Stimulated activated effector memory CD8-positive, alpha-beta T cell treated with anti-CD3 and anti-CD28 coated beads, Interleukin-12 subunit alpha, Interleukin-12 subunit beta, amount 100 ng/mL, for 72 hours (primary cell): Measurements from ENCODE around the gene CX3CR1.

Experiments used
- ATAC-seq: fragments of 150-1000 bp; cut with Tn5 transposase; 2 replicates; pipeline ENCODE4 v1.10.0; 2021
- DNase-seq, 2 donors: peaks; one replicate each; pipeline ENCODE4 v3.0.0; 2021 to 2022; ENCODE audit warnings: low spot score in 2 of 2
- H3K27ac Mint-ChIP-seq: one replicate; pipeline ENCODE4 v1.8.0; 2022; ENCODE audit warnings: mild to moderate bottlenecking, mixed read lengths
- H3K36me3 Mint-ChIP-seq: one replicate; pipeline ENCODE4 v1.8.0; 2022; ENCODE audit warnings: mild to moderate bottlenecking, mixed read lengths
- H3K4me1 Mint-ChIP-seq: one replicate; pipeline ENCODE4 v1.8.0; 2022; ENCODE audit warnings: mixed read lengths
- H3K4me3 Mint-ChIP-seq: one replicate; pipeline ENCODE4 v1.8.0; 2022; ENCODE audit warnings: mild to moderate bottlenecking, mixed read lengths
- H3K9me3 Mint-ChIP-seq: one replicate; pipeline ENCODE4 v1.8.0; 2022; ENCODE audit warnings: mixed read lengths

CX3CR1 gene

DNA sequence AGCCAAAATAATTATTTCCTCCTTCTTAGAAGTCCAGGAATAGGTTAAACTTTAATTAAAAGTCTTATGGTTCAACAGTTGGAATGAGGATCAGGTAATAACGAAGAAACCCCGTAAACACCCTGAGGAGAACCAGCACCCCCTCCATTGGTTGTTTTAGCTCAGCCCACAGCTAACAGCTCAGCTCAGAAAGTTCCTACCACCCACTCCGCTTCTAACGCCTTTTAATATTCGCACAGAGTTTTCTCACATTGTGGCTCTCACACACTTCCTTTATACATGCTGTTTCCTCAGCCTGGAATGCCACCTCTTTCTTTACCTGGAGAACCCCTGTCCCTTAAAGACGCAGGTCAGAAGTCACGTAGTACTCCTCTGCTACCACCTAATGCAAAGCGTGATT is 17.0 kb downstream of the CX3CR1 start:
- peak overlapping the region; percentile 40 for H3K4me3 Mint-ChIP-seq
- peaks cover 5% of the 10 kb centered on the region for H3K9me3 Mint-ChIP-seq
- peaks cover 73% of the 10 kb centered on the region for H3K4me1 Mint-ChIP-seq
- H3K36me3 Mint-ChIP-seq: peaks cover 11% of the 10 kb centered on the region
- no peak for ATAC-seq
- DNase-seq: no peak
- H3K27ac Mint-ChIP-seq: peak overlapping the region; percentile 15

DNA sequence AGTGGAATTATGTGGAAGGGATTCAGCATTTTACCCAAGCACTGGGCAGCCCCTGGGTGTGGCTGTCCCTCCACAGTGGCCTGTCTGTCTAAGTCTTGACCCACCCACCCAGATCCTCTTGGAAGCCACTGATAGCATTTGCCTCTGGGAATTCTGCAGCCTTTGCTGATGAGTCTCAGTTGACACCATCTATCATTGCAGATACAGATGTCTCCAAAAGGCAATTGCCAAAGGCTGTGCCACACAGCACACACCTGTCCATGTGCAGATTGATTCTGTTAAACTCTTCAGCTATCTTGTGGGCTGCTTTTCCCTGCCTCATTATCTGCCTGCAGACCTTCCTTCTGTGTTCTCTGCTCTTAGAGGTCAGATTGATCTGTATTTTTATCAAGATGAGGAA is 18.1 kb downstream of the CX3CR1 start:
- Mint-ChIP-seq H3K4me1 (peaks cover 75% of the 10 kb centered on the region), H3K9me3 (peaks cover 5% of the 10 kb centered on the region), H3K27ac (no peak overlapping the region), H3K4me3 (no peak overlapping the region), H3K36me3 (peaks cover 7% of the 10 kb centered on the region)
- DNase-seq: no peak
- ATAC-seq: no peak

DNA sequence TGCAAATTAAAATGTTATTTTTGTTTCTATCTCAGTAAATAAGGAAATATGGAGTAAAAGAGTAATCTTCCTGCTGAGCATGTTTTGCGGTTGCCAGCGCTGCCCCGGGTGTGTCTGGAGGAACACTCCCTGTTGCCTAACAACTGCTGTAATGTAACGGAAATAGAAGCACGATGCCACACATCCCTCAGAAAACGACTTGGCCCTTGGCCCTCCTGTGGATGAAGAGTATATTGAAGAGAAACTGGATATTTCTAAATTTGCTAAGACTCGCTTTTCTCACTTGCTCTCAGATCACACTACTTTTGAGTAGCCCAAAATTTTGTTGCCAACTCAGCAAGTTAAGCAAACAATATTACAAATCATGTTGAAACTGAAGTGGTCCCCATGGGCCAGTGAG is 18.9 kb downstream of the CX3CR1 start:
- peak; percentile 86 for ATAC-seq
- no peak for DNase-seq
- H3K36me3 Mint-ChIP-seq: peaks cover 7% of the 10 kb centered on the region
- peaks cover 4% of the 10 kb centered on the region for H3K9me3 Mint-ChIP-seq
- peak overlapping the region; percentile 15 for H3K4me3 Mint-ChIP-seq
- peak overlapping the region; percentile 60 for H3K27ac Mint-ChIP-seq
- H3K4me1 Mint-ChIP-seq: peaks cover 75% of the 10 kb centered on the region

DNA sequence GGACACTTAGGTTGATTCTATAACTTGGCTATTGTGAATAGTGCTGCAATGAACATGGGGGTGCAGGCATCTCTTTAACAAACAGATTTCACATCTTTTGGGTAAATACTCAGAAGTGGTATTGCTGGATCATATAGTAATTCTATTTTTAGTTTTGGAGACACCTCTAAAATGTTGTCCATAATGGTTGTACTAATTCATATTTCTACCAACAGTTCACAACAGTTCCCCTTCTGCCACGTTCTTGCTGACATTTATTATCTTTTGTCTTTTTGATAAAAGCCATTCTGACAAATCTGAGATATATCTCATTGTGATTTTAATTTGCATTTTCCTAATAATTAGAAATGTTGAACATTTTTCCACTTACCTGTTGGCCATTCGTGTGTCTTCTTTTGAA is 19.5 kb downstream of the CX3CR1 start:
- no peaks in the 10 kb centered on the region for H3K9me3 Mint-ChIP-seq
- peaks cover 75% of the 10 kb centered on the region for H3K4me1 Mint-ChIP-seq
- DNase-seq: no peak
- H3K27ac Mint-ChIP-seq: no peak overlapping the region
- ATAC-seq: no peak
- no peak overlapping the region for H3K4me3 Mint-ChIP-seq
- H3K36me3 Mint-ChIP-seq: peaks cover 3% of the 10 kb centered on the region

DNA sequence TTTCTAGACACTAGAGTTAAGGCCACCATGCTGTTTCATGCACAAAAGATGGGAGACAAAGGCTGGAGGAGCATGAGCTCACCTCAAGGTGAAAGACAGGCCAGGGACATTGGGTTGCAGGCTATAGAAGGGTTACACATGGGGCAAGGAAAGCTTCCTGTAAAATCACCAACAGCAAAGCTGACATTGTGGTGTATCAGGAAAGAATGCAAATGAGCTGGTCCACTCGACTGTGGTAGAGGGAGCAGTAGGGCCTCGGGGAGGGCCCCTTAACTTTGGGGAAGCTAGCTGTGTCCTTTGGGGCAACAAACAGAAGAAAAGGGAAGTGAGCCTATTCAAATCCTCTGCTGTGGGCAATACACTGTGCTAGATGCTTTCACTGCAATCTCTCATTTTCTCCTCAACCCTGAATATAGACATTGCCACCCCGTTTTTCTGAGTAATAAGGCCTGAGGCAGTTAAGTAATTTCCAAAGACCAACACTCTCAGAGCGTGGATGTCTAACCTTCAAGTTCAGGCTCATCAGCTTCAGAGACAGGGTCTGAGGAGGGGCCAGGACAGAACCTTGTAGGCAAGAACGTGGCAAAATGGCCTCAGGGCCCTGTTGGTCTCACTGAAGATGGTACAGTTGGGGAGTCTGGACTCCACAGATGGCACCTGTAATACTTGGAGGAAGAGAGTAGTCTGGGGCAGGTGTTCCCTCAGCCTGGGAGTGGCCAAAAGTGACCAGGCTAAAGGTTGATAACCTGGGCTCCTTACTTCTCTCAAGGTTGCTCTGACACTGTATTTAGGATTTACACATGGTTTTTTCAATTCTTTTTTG is 24.1 kb downstream of the CX3CR1 start:
- peak overlapping the region; percentile 36 for H3K4me3 Mint-ChIP-seq
- DNase-seq: peak in 1 of 2 donors; percentile 44
- peaks cover 77% of the 10 kb centered on the region for H3K4me1 Mint-ChIP-seq
- ATAC-seq: peak; percentile 60
- H3K27ac Mint-ChIP-seq: peak overlapping the region; percentile 18
- H3K36me3 Mint-ChIP-seq: no peaks in the 10 kb centered on the region
- H3K9me3 Mint-ChIP-seq: no peaks in the 10 kb centered on the region

DNA sequence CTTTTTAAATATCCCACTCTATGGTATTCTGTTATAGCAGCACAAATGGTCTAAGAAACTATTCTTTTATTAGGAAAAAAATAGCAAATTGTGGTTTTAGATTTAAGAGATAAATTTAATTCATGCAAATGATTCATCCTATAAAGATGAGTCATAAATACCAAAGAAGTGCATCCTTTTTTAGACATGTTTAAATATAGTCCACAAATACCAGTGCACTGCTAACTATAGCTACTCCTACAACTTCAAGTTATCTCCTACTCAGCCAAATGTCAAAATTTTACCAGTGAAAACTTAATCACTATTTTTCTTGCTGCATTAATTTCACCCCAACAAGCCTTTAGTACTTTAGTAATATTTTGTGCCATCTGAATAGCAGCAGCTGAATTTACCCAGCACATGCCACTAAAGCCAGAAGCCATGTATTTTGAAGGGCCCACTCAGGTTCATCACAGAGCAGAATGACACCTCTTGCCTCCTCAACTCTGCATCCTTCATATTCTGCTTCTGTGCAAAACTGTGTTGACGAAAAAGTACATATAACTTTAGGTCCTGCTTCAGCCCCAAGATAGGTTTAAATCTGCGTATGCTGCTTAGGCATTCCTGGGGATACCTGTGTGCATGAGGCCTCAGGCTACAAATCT is 24.9 kb downstream of the CX3CR1 start:
- ATAC-seq (peak; percentile 49), DNase-seq (peak in 1 of 2 donors; percentile 28)
- Mint-ChIP-seq H3K9me3 (no peaks in the 10 kb centered on the region), H3K36me3 (no peaks in the 10 kb centered on the region), H3K4me3 (peak overlapping the region; percentile 36), H3K27ac (peak overlapping the region; percentile 18), H3K4me1 (peaks cover 80% of the 10 kb centered on the region)

DNA sequence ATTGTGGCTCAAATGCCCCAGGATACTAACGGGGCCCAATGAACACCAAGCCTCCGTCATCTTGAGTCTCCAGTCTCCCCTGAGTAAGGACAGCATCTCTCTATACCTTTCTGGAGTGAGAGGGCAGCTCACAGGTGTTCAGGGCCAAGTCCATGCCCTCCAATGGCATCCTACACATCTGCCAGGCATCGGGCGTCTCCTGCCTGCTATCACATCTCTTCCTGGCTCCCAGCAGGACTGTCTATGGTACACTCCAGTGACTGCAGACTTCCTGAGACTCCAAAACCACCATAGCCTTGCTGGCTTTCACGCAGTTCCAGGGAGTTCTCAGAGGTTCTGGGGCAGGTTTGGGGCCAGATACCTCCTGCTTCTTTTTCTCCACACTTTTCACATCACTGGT is 28.3 kb downstream of the CX3CR1 start:
- no peak overlapping the region for H3K4me3 Mint-ChIP-seq
- peak overlapping the region; percentile 16 for H3K27ac Mint-ChIP-seq
- H3K9me3 Mint-ChIP-seq: no peaks in the 10 kb centered on the region
- H3K36me3 Mint-ChIP-seq: no peaks in the 10 kb centered on the region
- DNase-seq (no peak), ATAC-seq (no peak)
- H3K4me1 Mint-ChIP-seq: peaks cover 62% of the 10 kb centered on the region

DNA sequence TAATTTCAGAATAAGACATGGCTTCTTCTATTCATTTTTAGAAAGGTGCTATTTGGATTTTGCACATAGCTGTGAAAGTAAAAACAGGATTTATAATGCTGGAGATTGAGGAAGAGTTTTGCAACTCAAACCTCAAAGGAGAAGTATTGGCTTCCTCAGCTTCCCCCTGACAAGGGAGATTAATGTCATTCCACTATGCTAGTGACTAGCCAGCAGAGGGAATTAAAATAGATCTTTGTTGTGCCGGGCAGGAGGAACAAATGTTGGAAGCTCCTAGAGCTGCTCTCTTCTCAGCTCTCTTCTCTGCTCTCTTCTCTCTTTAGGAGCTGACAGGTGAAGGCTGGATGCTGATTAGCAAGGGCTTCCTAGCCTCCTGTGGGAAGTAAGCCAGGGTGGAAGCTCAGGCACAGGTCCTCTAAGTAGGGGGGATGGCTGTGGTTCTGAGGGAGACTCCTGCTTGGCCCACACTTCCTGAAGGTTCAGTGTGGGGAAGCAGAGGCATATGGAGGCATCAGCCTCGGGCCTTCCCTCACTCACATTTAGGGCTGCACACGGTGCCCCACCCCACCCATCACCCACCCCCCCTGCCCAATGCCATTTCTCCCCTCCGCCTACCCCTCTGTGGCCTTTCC is 29.6 kb downstream of the CX3CR1 start:
- no peaks in the 10 kb centered on the region for H3K9me3 Mint-ChIP-seq
- no peak overlapping the region for H3K4me3 Mint-ChIP-seq
- H3K27ac Mint-ChIP-seq: peak overlapping the region; percentile 66
- DNase-seq: no peak
- H3K36me3 Mint-ChIP-seq: no peaks in the 10 kb centered on the region
- no peak for ATAC-seq
- H3K4me1 Mint-ChIP-seq: peaks cover 52% of the 10 kb centered on the region

DNA sequence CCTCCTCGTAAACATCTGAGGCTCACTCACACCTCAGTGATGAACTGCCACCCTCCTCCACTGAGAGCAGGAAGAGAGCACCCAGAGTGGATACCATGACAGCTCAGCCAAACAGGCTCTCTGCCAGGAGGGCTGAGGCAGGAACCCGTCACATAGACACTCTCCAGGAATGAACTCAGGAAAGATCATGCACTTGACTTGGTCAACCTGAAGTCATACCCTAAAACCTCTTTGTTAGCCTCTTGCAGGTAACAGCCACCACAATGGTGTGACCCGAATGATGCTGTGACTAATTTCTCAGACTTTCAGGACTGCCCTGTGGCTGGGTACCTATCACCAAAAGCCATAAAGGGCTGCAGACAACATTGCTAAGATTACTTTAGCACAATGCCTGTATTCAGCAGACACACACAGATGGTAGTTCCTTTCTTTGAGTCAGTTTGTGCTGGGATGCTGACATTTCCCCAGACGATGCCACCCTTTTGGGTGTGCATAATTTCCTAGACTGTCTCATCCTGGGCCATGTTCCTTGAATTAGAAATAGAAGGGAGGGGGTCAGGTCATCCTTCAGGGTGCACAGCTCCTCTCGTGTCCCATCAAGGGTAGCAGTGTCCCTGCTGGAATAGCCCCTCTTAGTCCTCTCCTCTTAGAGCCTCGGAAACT is 30.3 kb downstream of the CX3CR1 start:
- peaks cover 47% of the 10 kb centered on the region for H3K4me1 Mint-ChIP-seq
- peak overlapping the region; percentile 66 for H3K27ac Mint-ChIP-seq
- no peaks in the 10 kb centered on the region for H3K36me3 Mint-ChIP-seq
- no peaks in the 10 kb centered on the region for H3K9me3 Mint-ChIP-seq
- DNase-seq: no peak
- no peak overlapping the region for H3K4me3 Mint-ChIP-seq
- ATAC-seq: peak; percentile 85

DNA sequence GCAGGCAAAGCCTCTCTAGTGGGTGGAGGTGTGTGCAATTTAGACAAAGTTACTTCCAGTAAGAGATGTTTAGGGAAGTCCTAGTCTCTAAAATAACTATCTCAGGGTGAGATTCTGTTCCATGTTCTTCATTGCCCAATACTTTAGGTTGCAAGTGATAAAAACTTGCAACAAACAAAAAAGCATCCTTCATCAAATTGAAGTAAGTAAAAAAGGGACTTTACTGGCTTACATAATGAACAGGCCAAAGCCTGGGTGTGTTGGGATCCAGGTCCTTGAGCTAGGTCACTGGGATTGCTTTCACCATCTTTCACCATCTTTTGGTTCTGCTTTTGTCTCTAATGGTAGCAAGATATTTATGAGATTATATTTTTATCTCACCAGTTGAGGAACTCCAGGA is 38.3 kb downstream of the CX3CR1 start:
- Mint-ChIP-seq H3K9me3 (peaks cover 2% of the 10 kb centered on the region), H3K36me3 (no peaks in the 10 kb centered on the region)

DNA sequence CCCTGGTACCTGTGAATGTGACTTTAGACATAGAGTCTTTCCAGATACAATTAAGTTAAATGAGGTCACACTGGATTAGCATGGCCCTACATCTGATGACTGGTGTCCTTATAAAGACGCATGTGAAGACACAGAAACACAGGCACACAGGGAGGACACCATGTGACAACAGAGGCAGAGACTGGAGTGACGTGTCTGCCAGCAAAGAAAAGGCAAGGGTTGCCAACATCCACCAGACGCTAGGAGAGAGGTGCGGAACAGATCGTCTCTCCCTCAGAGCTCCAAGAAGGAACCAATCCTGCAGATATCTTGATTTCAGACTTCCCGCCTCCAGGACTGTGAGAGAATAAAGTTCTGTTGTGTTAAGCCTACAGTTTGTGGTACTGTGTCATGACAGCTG is 42.8 kb downstream of the CX3CR1 start:
- no peak for DNase-seq
- H3K9me3 Mint-ChIP-seq: no peaks in the 10 kb centered on the region
- H3K4me1 Mint-ChIP-seq: peaks cover 40% of the 10 kb centered on the region
- ATAC-seq: no peak
- no peaks in the 10 kb centered on the region for H3K36me3 Mint-ChIP-seq
- peak overlapping the region; percentile 66 for H3K27ac Mint-ChIP-seq
- no peak overlapping the region for H3K4me3 Mint-ChIP-seq

More for the DNA sequence above, 38.3 kb downstream of the CX3CR1 start:
- DNase-seq (no peak), ATAC-seq (no peak)
- Mint-ChIP-seq H3K4me1 (peaks cover 8% of the 10 kb centered on the region), H3K27ac (no peak overlapping the region), H3K4me3 (no peak overlapping the region)

DNA sequence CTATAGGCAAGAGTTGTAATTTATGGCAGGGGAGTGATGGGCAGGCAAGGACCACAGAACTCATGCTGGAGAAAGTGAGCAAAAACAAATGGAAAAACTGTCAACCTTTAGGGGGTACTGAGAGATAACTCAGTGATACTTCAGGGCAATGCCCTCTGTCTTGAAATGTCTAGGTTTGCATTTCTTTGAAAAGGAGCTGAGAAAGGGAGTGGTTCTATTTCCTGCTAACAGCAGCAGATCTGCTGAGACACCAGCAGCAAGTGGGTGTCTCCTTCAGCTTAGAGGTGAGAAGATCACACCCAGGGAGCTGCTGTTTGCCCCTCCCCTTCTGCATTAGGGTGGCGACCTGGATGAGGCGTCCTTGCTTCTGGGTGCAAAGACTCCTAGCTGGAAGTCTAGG is 45.2 kb downstream of the CX3CR1 start:
- H3K9me3 Mint-ChIP-seq: no peaks in the 10 kb centered on the region
- H3K27ac Mint-ChIP-seq: peak overlapping the region; percentile 49
- DNase-seq (no peak), ATAC-seq (peak; percentile 94)
- H3K4me1 Mint-ChIP-seq: peaks cover 44% of the 10 kb centered on the region
- H3K36me3 Mint-ChIP-seq: no peaks in the 10 kb centered on the region
- peak overlapping the region; percentile 52 for H3K4me3 Mint-ChIP-seq

DNA sequence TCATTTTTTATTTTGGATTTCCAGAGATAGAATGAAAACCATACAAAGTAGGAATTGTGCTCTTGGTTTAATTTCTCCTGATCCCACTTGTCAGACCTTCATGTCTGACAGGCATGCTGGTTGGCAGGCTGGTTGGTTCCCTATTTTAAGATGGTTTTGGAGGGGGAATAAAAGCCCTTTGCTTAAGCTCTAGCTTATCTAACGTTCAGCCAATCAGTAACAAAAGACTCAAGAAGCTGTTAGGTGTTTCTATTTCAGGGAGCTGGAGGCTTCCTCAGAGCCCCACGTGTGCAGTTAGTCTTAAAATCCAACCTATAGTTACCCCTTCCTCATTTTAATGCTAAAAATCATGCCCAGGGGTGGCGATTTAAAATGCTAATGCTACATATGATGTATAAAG is 47.0 kb downstream of the CX3CR1 start:
- Mint-ChIP-seq H3K4me1 (peaks cover 39% of the 10 kb centered on the region), H3K36me3 (no peaks in the 10 kb centered on the region), H3K4me3 (peak overlapping the region; percentile 52), H3K9me3 (no peaks in the 10 kb centered on the region), H3K27ac (peak overlapping the region; percentile 49)
- ATAC-seq: no peak
- no peak for DNase-seq

DNA sequence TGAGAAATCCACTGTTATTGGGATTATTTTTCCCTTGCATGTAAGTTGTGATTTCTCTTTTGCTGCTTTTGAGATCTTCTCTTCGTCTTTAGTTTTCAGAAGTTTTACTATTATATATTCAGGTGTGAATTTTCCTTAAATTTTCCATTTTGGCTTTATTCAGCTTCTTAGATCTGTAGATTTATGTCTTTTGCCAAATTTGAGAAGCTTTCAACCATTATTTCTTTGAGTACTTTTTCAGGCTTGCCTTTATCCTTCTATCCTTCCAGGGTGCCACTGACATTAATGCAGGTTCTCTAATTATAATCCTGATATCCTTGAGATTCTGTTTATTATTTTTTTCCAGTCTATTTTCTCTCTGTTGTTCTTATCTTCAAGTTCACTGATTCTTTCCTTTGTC is 49.4 kb downstream of the CX3CR1 start:
- Mint-ChIP-seq H3K36me3 (no peaks in the 10 kb centered on the region), H3K27ac (no peak overlapping the region), H3K4me3 (no peak overlapping the region), H3K9me3 (no peaks in the 10 kb centered on the region), H3K4me1 (peaks cover 42% of the 10 kb centered on the region)
- DNase-seq: no peak
- ATAC-seq: no peak

DNA sequence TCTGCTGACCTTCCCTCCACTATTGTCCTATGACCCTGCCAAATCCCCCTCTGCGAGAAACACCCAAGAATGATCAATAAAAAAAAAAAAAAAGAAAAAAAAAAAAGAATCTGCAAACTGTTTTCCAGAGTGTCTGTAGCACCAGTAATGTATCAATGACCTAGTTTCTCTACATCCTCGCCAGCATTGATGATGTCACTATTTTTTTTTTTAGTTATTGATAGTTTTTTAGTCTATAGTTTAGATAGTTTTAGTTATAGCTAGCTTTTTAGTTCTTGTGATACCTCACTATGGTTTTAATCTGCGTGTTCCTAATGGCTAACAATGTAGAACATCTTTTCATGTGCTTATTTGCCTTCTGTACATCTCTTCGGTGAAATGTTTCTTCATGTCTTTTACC is 51.3 kb downstream of the CX3CR1 start:
- DNase-seq: no peak
- no peak overlapping the region for H3K4me3 Mint-ChIP-seq
- H3K36me3 Mint-ChIP-seq: no peaks in the 10 kb centered on the region
- no peak overlapping the region for H3K27ac Mint-ChIP-seq
- no peak for ATAC-seq
- H3K4me1 Mint-ChIP-seq: peaks cover 34% of the 10 kb centered on the region
- no peaks in the 10 kb centered on the region for H3K9me3 Mint-ChIP-seq
